ENCODE results near the gene TNFRSF8.
"Not testable (repeated sequence)": the region's sequence is repeated elsewhere in the genome, so short reads cannot be mapped to it uniquely, and the experiment has no call there.

TNFRSF8 gene

GRCh38 chr1:12087797-12088314, 24.8 kb downstream of the TNFRSF8 start:
- peak in 1 of 2 donors; percentile 35 for DNase-seq (ENCODE audit: low read depth in 2 of 2)

- no peak for DNase-seq (ENCODE audit: low read depth in 2 of 2)
These were observed 25.5 kb downstream of the TNFRSF8 start for GRCh38 chr1:12088607-12089006.

GRCh38 chr1:12090326-12090725, 27.2 kb downstream of the TNFRSF8 start:
- no peak for DNase-seq (ENCODE audit: low read depth in 2 of 2)

DNA sequence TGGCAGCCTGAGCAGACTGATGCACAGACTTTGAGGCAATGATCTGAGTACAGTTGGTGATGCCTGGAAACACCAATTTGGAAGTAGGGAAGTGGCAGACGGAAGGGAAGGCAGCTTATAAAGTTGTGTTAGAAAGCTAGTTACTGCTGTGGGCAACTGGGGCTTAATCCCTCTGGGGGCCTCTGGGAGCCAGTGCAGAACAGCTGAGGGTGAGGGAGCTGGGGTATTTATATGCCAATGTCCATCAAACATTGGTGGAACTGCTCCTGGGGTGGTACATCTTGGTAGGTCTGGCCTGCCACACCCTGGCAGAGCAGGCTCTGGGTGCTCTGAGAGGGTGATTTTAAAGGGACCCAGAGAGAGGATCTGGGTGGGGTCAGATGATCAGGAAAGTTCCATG, 28.1 kb downstream of the TNFRSF8 start:
- DNase-seq (ENCODE audit: low read depth in 2 of 2), result no peak

DNA sequence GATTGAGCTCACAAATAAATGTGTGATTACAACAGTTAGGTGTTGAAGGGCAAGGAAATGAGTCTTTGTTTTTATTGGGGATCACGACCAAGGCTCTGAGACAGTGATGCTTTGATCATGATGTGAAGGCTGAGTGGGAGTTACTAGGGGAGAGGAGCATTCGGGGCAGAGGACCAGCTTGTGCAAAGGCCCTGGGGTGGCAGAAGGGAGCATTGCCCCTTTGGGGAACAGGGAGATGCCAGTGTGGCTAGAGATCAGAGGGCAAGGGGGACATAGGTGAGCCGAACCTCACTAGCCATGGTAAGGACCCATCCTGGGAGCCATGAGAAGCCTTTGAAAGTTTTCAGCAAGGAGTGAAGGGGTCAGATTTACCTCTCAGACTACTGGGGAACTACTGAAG, 31.1 kb downstream of the TNFRSF8 start:
- no peak for DNase-seq (ENCODE audit: low read depth in 2 of 2)

DNA sequence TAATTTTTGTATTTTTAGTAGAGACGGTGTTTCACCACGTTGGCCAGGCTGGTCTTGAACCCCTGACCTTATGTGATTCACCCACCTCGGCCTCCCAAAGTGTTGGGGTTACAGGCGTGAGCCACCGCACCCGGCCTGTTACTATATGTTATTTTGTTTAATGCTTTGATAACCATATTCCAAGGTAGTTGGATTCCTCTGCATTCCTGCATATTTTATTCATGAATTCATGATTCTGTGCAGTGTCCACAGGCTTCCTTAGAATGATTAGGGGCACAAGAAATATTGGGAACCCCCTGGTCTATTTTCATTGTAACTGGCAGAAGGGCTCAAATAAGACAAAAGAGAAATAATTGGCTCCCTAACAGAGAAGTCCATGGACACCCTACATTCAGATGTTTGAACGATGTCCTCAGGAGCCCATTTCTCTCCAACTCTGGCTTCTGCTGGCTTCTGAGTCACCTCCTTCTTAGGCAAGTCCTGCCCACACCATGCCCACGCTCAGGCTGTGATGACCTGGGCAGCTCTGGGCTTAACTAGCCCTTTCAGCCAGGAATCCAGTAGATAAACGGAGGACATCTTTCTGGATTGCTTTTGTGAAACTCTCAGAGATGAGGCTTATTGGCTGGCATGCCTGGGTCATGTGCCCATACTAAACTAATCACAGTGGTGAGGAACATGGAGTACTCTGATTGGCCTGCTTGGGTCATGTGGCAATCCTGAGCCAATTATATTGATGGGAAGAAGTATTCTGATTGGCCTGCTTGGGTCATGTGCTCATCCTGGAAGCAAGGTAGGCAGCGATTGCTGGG, 32.6 kb downstream of the TNFRSF8 start:
- DNase-seq (ENCODE audit: low read depth in 2 of 2), result no peak

- DNase-seq (ENCODE audit: low read depth in 2 of 2), result no peak
These were observed 33.5 kb downstream of the TNFRSF8 start for GRCh38 chr1:12096615-12097014.

DNA sequence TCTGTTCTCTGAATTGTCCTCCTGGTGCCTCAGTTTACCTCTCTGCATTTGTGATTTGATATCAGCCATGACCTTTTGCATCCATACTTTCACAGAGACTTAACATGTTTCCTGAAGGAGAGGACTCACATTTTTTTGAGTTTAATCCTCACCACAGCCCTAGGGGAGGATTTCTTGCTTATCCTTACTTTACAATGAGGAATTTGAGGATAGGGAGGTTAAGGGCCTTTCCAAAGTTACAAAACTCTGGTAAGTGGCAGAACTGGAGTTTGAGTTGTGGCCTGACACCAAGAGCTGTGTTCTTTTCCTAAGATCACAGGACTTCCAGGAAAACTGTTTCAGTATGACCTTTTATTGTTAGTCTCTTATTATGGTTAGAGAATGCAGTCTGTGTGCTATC, 34.2 kb downstream of the TNFRSF8 start:
- no peak for DNase-seq (ENCODE audit: low read depth in 2 of 2)

DNA sequence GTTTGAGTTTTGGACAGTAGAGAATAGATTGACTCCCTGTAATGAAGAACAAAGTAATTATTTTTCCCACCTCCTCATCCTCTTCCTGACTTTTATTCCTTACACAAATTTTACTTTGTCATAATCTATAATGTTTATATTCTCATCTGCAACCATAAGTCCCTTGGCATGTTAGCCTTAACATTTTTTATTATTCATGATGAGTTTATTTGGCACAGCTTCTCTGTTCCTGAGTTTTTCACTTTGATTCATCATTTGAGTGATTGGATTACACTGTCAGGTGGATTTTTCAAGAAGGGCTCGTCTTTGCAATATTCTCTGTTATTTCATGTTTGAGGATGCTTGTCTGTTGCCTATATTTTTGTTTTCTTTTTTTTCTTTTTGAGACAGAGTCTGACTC, 35.7 kb downstream of the TNFRSF8 start:
- DNase-seq (ENCODE audit: low read depth in 2 of 2), result no peak

GRCh38 chr1:12099610-12100009, 36.5 kb downstream of the TNFRSF8 start:
- DNase-seq (ENCODE audit: low read depth in 2 of 2), result no peak

DNA sequence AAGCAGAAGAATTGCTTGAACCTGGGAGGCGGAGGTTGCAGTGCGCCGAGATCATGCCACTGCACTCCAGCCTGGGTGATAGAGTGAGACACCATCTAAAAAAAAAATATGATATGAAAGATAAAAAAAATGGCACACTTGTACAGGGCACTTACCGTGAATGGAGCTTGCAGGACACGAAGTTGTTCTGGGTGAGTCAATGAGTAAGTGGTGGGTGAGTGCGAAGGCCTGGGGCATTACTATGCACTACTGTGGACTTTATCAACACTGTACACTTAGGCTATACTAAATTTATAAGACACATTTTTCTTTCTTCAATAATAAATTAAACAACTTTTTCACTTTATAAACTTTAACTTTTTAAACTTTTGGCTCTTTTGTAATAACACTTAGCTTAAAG, 37.0 kb downstream of the TNFRSF8 start:
- no peak for DNase-seq (ENCODE audit: low read depth in 2 of 2)

DNA sequence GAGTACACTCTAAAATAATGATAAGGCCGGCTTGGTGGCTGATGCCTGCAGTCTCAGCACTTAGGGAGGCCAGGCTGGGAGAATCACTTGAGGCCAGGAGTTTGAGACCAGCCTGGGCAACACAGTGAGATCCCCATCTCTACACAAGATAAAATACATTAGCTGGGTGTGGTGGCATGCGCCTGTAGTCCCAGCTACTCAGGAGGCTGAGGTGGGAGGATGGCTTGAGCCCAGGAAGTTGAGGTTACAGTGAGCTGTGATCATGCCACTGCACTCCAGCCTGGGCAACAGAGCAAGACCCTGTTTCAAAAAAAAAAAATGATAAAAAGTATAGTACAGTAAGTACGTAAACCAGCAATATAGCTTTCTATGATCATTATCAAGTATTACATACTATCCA, 38.0 kb downstream of the TNFRSF8 start:
- not testable (repeated sequence) for DNase-seq (ENCODE audit: low read depth in 2 of 2)

GRCh38 chr1:12102066-12102465, 39.0 kb downstream of the TNFRSF8 start:
- no peak for DNase-seq (ENCODE audit: low read depth in 2 of 2)

- DNase-seq (ENCODE audit: low read depth in 2 of 2), result no peak
These were observed 41.3 kb downstream of the TNFRSF8 start for GRCh38 chr1:12104417-12104816.

- no peak for DNase-seq (ENCODE audit: low read depth in 2 of 2)
These were observed 43.0 kb downstream of the TNFRSF8 start for GRCh38 chr1:12106153-12106552.

GRCh38 chr1:12106861-12107260, 43.8 kb downstream of the TNFRSF8 start:
- not testable (repeated sequence) for DNase-seq (ENCODE audit: low read depth in 2 of 2)

DNA sequence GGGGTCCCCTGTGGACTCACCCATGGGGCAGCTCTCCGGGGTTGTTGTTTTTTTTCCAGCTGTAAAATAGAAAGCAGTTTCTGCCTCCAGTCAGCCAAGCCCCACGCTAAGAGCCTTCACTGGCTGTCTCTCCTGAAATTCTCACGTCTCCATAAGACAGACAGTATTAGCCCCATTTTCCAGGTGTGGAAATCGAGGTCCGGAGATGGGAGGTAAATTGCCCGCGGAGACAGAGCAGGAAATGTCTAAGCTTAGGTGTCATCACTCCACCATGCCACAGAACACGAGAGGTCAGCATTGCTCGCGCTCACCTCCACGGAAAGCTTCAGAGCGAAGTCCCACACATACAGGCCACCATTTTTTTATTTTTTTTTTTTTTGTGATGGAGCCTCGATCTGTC, 44.6 kb downstream of the TNFRSF8 start:
- DNase-seq (ENCODE audit: low read depth in 2 of 2), result no peak

GRCh38 chr1:12109901-12110300, 46.8 kb downstream of the TNFRSF8 start:
- DNase-seq (ENCODE audit: low read depth in 2 of 2), result no peak

- DNase-seq (ENCODE audit: low read depth in 2 of 2), result no peak
These were observed 48.6 kb downstream of the TNFRSF8 start for GRCh38 chr1:12111741-12112140.

GRCh38 chr1:12112711-12113161, 49.6 kb downstream of the TNFRSF8 start:
- no peak for DNase-seq (ENCODE audit: low read depth in 2 of 2)

GRCh38 chr1:12113433-12114339, 50.6 kb downstream of the TNFRSF8 start:
- DNase-seq (ENCODE audit: low read depth in 2 of 2), result no peak

DNA sequence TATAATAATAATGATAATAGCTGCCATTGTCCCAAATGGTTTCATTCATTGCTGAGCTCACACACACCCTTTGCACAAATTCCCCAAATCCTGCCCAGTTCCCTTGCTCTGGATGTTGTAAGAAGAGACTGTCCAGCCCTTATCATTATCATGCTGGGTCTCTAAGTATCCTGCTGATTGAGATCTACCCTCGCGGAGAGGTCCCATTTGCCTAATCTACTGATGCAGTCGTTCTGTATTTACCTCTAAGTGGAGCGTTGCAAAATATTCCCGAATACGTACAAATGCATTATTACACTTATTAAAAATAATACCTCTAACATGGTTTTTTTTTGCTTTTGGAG, 51.2 kb downstream of the TNFRSF8 start:
- no peak for DNase-seq (ENCODE audit: low read depth in 2 of 2)

DNA sequence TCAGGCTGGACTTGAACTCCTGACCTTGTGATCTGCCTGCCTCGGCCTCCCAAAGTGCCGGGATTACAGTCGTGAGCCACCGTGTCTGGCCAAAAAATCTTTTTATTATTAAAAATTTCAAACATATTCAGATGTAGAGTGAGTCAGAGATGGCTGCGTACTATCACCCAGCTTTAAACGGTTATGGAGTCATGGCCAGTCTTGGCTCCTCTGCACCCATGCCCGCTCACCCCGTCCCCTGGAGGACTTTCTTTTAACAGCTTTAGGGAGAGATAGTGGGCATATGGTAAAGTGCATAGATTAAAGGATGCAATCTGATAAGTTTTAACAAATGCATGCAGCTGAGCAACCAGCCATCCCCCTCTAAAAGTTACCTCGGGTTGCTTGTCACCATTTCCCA, 51.8 kb downstream of the TNFRSF8 start:
- DNase-seq (ENCODE audit: low read depth in 2 of 2), result no peak

Data from stimulated activated CD4-positive, alpha-beta T cell treated with anti-CD3 and anti-CD28 coated beads, Interleukin-15, amount 100 ng/mL, for 48 hours (primary cell).